Lung (tissue), 12 donors: ENCODE measurements around the gene LRGUK. TPM values are rescaled to one million over a fixed set of nuclear protein-coding genes. Genes with fewer than 3 reads are reported as not detected.

Source experiments
- ATAC-seq: fragments of 200-7000 bp; cut with Tn5 transposase; one replicate; pipeline ENCODE4 v1.9.1; 2020; ENCODE audit warnings: moderate number of reproducible peaks; ENCODE audit not compliant: insufficient read depth, low FRiP score
- DNase-seq, 3 donors: peaks; one replicate each; pipeline ENCODE4 v3.0.0-alpha.2; 2013 to 2017
- H3K27ac ChIP-seq, 2 donors: one replicate each; pipeline ENCODE4 v1.5.1; 2013; ENCODE audit warnings: mild to moderate bottlenecking in 2 of 2, moderate library complexity in 2 of 2, control low read depth in 1 of 2, inconsistent platforms in 1 of 2, low read depth in 1 of 2, low read length in 1 of 2
- H3K27me3 ChIP-seq, 3 donors: one replicate each; pipeline ENCODE4 v1.5.1; 2013; ENCODE audit warnings: low read length in 2 of 3; ENCODE audit not compliant: control insufficient read depth in 3 of 3, insufficient read depth in 3 of 3
- H3K36me3 ChIP-seq, 4 donors: one replicate each; pipeline ENCODE4 v1.5.1; 2013; ENCODE audit warnings: low read length in 4 of 4, mild to moderate bottlenecking in 1 of 4, moderate library complexity in 1 of 4; ENCODE audit not compliant: control insufficient read depth in 4 of 4, insufficient read depth in 4 of 4
- H3K4me1 ChIP-seq, 5 donors: one replicate each; pipeline ENCODE4 v1.5.1; 2013; ENCODE audit warnings: low read length in 5 of 5, mild to moderate bottlenecking in 2 of 5, moderate library complexity in 1 of 5; ENCODE audit not compliant: control insufficient read depth in 5 of 5, insufficient read depth in 5 of 5
- H3K4me3 ChIP-seq: one replicate; pipeline ENCODE4 v1.5.1; 2013; ENCODE audit warnings: mild to moderate bottlenecking, control low read depth, moderate library complexity
- H3K9ac ChIP-seq, 2 donors: one replicate each; pipeline ENCODE4 v1.5.1; 2013; ENCODE audit warnings: low read length in 2 of 2, control low read depth in 1 of 2; ENCODE audit not compliant: insufficient read depth in 1 of 2
- H3K9me3 ChIP-seq, 4 donors: one replicate each; pipeline ENCODE4 v1.5.1; 2013; ENCODE audit warnings: low read length in 3 of 4, mild to moderate bottlenecking in 1 of 4, moderate library complexity in 1 of 4; ENCODE audit not compliant: control insufficient read depth in 4 of 4, insufficient read depth in 3 of 4
- CTCF ChIP-seq: IDR thresholded peaks from 2 replicates; pipeline ENCODE4 v1.5.1; 2012; ENCODE audit warnings: mild to moderate bottlenecking; ENCODE audit errors: control extremely low read depth, extremely low read depth
- WGBS, 2 donors: extraction: QIAGEN DNeasy Blood & Tissue Kit; methylation state at CpG; one replicate each; pipeline ENCODE4 v1.1.7; 2013; 5-methylcytosine and 5-hydroxymethylcytosine counted together
- polyA plus RNA-seq, 2 donors: library from polyadenylated mRNA; stranded (reverse); fragments of 200-250 nt; gene quantifications; one replicate each; pipeline ENCODE4 v1.2.1, GENCODE V29; 2013
- total RNA-seq, 2 donors: library from RNA; depleted of rRNA in 1 of 2; stranded (reverse); fragments of >200 nt in 1 of 2; gene quantifications; one replicate each; pipeline ENCODE4 v1.2.1, GENCODE V29; 2014 to 2021
- donor health status: control.
- donor health status: control.
- donor health status: Bipolar disorder and iron deficiency.
- donor health status: healthy.
- donor health status: DM: yes; HTN: yes; CAD: no.

LRGUK gene
- total and polyA plus RNA-seq, 4 donors: 0.55 to 10.4 (median 2.5) TPM

GRCh38 chr7:134201569-134202261 is 74.6 kb downstream of the LRGUK start:
- DNase-seq: no peak
- Histone ChIP-seq H3K9ac (no peak overlapping the region), H3K4me3 (no peak overlapping the region), H3K36me3 (no peaks in the 10 kb centered on the region), H3K9me3 (no peaks in the 10 kb centered on the region), H3K27me3 (no peaks in the 10 kb centered on the region), H3K27ac (no peak overlapping the region), H3K4me1 (no peaks in the 10 kb centered on the region)
- no peak for TF ChIP-seq CTCF
- 80 to 93% methylated on average over 6 to 7 of the region's 7 CpGs for WGBS, 2 donors
- ATAC-seq: no peak

GRCh38 chr7:134203186-134203889 is 76.2 kb downstream of the LRGUK start:
- no peak for TF ChIP-seq CTCF

GRCh38 chr7:134209322-134210015 is 82.3 kb downstream of the LRGUK start:
- no peak for TF ChIP-seq CTCF
- no peak overlapping the region for H3K9ac ChIP-seq
- H3K27ac ChIP-seq: no peak overlapping the region
- no peaks in the 10 kb centered on the region for H3K27me3 ChIP-seq
- no peaks in the 10 kb centered on the region for H3K36me3 ChIP-seq
- no peak for DNase-seq
- WGBS, 2 donors: 85 to 89% methylated on average over 16 of the region's 16 CpGs
- H3K4me3 ChIP-seq: no peak overlapping the region
- no peak for ATAC-seq
- H3K9me3 ChIP-seq: peaks cover 0 to 4% (median 0%) of the 10 kb centered on the region in 4 donors
- H3K4me1 ChIP-seq: no peaks in the 10 kb centered on the region

More at GRCh38 chr7:134203186-134203889, 76.2 kb downstream of the LRGUK start:
- no peak for ATAC-seq
- H3K27me3 ChIP-seq: no peaks in the 10 kb centered on the region
- no peak overlapping the region for H3K4me3 ChIP-seq
- no peaks in the 10 kb centered on the region for H3K4me1 ChIP-seq
- no peaks in the 10 kb centered on the region for H3K36me3 ChIP-seq
- DNase-seq: no peak
- WGBS, 2 donors: 90% methylated on average over 4 of the region's 4 CpGs
- H3K9ac ChIP-seq: no peak overlapping the region
- no peak overlapping the region for H3K27ac ChIP-seq
- H3K9me3 ChIP-seq: no peaks in the 10 kb centered on the region
